ENCODE data around the gene BBC3.

Gene BBC3

GRCh38 chr19:47172666-47173455 lies 58.1 kb downstream of the BBC3 start:
- no peak for TF ChIP-seq CTCF (IDR thresholded peaks at IDR 0.05; ENCODE audit: insufficient read depth, low read length, poor library complexity, severe bottlenecking)
- no peak for DNase-seq (ENCODE audit: extremely low read depth, insufficient read length)
- no peak overlapping the region for H3K4me3 ChIP-seq (replicated peaks; ENCODE audit: low read depth, low read length)
- H3K36me3 ChIP-seq (ENCODE audit: control insufficient read depth, insufficient read depth, low read length) = peaks cover 22% of the 10 kb centered on the region
- no peaks in the 10 kb centered on the region for H3K27me3 ChIP-seq (replicated peaks; ENCODE audit: control insufficient read depth, insufficient read depth, low read length)

All from GM06990 (cell line).